HG03159 (cell line): Measurements from ENCODE around the gene BCAS3.

Experiments
- ATAC-seq: cut with Tn5 transposase; IDR thresholded peaks from one replicate; pipeline ENCODE4 v1.9.1; 2021; ENCODE audit warnings: mild to moderate bottlenecking, moderate library complexity; ENCODE audit not compliant: unreplicated experiment

Gene BCAS3

DNA sequence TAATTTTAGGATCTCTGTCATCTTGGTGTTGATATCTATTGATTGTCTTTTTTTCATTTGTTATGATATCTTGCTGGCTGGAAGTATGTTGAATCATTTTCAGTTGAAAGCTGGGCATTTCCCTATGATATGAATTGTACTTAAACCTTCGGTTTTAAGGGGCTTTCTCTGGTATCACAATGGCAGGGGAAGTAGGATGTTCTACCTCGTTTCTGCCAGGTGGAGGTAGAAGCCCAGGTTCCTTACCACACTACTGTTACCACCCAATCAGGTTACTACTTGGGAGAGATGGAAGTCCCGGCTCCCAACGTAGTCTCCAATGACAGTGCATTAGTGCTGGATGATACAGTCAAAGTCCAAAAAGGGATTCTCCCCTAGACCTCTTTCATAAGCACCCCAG lies 440.3 kb downstream of the BCAS3 start:
- ATAC-seq: no peak

DNA sequence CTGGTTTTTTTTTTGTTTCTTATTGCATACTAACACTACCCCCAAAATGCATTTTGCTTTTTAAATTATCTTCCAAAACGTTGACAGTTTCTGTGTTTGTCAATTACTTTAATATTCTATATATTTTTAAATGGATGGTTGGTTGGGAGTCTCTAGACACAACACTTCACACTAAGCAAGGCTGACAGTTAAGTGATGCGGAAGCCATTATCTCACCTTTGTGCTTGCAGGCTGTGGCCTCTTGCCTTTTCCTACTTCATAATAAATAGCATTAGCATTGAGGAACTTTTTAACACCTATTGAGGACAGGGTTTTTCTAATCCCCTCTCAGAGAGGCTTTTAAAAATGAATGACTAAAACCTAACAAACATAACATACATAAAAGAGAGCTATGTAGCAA lies 441.2 kb downstream of the BCAS3 start:
- no peak for ATAC-seq

DNA sequence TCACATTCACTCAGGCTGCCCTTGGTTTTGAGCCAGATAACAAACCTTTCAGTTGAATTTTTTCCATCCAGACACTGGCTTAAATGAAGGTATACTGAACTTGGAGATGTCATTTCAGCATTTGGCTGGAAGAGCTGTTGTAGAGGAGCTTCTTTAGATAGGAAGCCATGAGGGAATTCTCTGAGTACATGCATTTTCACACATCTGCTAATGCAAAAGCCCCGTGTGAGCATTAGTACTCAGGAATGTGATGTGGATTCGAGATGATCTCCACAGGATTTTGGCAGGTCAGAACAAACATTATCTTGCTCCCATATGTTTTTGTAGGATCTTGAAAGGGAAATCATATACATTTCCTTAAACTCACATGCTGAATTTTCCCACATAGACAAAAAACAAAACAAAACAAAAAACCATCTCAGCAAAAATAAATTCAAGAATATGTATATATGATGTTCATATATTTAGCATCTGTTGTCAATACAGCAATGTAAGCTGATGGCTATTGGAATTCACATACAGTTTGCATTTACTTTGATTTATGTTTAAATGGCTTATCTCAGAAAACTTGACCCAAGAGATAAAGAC lies 444.8 kb downstream of the BCAS3 start:
- no peak for ATAC-seq

DNA sequence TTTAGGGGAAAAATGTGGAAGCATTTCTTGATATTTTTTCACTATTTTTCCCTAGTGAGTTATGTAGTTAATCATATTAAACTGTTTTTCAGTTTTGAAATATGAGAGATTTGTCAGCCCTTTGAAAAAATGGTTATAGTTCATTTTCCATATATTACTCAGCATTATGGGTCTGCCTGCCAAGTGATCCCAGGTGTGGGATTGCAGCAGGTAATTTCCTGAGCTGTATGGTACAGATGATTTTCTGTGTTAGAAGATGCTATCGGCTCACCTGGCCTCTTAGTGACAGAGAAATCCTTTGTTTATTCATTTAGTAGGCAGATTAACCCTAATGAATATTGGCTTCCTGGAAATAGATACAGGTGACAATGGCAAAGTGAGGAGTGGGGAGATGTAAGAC lies 446.9 kb downstream of the BCAS3 start:
- ATAC-seq: no peak

DNA sequence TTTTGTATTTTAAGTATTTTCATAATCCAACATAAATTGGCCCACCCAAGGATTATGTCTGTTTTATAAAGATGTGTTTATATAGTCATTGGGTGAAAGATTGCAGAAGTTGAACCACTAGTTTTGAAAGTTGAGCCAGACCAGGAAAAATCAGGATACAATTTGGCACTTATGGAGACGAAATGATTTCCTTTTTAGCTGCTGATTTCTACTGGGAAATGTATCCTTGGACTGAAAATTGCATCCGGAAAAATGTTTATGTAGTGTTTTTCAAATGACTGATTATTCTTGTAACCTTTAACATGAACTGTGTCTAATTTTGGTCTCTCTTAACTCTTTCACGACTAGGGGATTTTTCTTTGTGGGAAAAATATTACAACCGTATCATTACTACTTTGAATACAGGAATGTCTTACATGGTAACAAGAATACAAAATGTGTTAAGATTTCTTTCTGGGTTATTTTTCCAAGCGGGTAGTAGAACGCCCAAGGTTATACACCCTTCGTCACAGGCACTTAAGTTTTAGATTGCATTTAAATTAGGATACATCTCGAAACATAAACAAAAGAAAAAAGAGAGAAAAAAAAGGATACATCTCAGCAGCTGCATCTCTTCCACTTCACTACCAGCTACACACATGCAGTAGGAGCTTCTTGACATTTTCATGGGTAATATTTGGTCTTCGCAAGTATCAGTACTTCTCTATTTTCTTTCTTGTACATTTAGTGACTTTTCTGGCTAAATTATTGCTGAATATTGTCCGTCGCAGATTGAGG lies 449.0 kb downstream of the BCAS3 start:
- no peak for ATAC-seq

DNA sequence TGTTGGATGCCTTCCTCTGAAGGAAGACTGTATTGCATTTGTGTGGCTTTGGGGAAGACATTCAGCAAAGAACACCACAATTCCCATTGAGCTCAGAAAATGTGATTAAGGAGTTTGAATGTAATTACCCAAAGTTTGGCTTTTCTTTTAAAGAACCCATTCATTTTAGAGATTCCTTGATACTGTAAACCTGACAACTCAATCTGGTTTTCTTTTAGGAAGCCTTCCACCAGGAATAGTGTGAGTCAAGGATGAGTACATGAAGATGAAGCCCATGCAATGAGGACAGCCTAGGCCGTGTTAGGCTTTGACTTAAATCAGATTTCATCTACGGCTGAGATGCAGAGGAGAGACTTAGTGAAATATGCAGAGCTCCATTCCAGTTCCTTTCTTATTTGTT lies 450.3 kb downstream of the BCAS3 start:
- no peak for ATAC-seq

DNA sequence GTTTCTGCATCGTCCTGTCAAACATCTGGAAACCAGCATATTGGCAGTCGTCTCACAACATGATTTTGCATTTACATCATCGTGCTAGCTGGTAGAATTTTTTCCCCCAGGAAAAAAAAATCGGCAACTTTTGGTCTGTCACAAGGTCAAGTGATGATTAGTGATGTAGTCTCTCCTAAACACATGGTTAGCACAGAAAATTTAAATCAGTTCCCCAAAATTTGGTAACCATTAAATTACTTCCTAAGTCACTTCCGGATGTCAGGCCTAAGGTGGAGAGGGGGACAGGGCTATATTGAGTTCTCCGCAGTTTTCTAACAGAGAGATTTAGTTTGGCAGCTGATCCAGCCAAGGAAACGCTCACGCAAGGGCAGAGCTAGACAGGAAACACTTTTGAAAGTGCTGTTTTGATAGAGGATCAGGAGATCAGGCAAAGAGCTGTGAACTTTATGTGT lies 451.0 kb downstream of the BCAS3 start:
- no peak for ATAC-seq

DNA sequence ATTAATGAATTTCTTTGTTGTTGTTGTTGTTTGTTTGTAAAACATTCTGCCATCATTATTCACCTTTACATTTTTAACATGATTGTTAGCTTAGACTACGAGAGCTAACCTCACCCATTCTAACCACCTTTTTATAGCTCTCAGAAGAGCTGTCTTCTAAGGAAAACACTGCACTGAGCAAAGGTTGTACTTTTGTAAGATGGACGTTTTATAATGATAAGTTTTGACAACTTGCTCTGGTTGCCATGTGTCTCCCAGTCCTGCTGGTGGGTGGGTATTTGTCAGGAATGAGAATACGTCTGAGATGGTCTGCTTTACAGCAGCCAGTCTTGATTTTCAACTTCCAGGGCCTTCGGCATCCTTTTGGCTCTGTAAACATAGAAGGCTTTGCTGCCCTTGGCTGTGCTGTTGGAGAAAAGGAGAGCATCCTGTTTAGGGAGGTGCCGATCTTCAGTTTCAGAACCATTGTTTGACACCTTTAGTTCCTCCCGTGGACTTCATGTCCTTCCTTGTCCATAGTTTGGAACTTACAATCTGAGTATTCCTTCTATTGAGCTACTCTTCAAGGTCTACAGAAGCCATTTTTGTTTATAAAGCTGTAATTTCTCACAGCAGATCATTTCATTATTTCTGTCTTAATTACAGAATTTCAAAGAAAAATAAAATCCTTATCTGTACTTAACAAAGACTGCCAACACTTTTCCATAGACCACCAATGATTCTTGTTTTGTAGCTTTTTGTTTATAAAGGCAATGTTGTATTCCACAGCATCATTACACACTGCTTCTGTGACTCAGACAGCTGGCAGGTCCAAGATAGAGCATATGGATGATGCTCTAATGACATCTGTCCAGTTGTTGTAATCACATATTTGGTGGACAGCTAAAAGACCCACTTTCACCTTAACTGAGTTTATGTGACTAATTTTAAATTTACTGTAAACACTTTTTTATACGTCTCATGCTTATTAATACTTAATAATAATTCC lies 451.9 kb downstream of the BCAS3 start:
- no peak for ATAC-seq

DNA sequence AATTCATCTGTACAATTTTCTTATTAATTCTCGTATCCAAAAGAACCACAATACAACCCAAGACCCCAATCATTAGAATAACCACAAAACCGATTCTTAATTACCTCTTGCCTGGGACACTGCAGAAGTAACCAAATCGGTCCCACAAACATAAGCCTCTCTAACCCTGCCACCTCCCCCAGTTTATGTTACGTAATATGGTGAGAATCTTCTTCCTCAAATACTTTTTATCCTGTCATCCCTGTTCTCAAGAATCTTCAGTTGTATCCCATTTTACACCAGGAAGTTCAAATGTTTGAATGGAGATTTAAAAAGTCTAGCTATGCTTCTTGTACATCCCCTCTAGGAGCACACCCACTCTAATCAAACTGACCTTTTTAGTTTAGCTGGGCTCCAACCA lies 452.7 kb downstream of the BCAS3 start:
- ATAC-seq: no peak

DNA sequence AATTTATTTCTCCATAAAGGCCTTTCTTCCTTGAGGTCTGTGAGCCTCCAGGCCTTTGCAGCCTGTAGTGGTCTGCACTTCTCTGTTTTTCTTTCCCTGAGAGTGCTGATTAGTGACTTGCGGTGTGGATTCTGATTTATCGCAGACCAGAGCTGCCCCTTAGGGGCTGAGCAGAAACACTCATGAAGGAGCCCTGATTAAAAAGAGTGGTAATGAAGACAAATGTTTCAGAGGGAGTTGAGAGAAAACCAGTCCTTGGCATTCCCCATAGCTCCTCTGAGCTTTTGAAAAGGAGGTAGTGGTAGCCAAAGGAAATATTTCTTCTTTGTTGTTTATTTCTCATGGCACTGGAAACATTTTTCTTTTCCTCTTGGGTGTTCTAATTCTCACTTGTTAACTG lies 453.9 kb downstream of the BCAS3 start:
- ATAC-seq: no peak

DNA sequence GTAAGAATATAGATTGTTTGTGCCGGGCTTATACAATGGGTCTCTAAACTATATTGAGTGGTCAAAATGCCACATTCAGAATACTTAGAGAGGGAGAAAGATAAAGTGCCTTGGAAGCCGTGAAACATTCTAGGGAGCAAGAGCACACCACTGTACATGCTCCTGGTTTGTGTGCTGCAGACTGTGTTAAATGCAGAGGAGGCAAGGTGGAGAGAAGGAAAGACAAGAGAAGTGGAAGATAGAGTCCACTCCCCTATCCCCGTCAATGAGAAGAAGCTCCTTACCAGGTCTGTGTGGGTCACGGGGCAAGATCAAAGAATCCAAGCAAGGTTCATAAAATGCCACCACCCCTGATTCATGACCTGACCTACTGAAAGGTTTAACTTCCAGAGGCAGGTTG lies 454.9 kb downstream of the BCAS3 start:
- no peak for ATAC-seq

DNA sequence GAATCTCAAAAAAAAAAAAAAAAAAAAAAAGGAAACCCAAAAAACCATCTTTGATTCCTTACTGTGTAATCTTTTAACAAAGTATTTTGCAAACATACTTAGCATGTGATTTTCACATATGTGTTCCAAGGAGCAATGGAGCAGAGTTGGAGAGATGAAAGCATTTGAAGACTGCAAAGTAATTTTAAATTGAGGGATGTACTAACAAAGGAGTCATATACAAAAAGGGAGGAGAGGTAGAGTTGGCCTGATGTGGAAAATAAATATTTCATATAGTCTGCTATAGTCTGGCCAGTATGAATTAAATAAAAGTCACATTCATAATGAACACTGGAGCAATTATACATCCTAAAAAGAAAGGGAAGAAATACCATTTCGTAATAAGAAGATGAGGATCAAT lies 456.2 kb downstream of the BCAS3 start:
- ATAC-seq: no peak

DNA sequence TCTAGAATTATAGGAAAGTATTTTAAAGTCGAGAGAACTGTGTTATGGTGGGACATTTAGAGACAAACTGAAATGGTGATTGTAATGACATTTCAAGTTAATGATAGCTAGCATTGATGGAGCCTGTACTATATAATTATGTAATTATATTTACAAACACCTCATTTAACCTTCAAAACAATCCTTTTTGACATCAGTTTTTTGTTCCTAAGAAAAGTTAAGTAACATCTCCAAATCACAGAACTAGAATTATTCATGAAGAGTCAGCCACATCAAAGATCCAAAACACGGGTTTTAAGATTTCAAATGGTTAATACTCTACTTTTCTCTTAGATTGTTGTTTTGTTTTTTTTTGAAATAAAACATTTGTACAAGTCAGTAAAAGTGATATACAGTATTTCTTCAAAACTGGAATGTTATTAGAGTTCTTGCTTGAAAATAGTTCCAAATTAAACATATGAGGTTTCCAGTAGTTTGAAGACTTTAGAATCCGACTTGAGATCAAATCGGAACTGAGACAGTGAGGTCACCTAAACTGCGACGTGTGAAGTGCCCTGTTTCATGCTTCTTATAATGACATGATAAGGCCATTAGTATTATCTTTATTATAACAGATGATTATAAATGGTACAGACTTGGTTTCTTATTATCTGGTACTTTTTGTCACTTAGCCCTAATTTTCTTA lies 457.0 kb downstream of the BCAS3 start:
- no peak for ATAC-seq

DNA sequence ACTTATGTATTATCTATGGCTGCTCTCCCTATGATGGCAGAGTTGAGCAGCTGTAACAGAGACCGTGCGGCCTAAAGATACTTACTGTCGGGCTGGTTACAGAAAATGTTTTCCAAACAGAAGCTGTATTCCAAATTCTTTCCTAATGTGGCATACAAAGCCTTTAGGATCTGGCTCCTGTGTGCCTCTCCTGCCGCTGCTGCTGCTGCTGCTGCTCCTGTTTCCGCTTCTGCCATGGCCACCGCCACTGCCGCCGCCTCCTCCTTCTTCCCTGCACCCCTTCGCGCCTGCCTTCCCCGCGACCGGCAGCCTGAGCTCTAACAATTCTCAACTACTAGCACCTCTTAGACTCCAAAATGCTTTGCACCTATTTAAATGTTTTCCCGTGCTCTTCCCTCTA lies 458.1 kb downstream of the BCAS3 start:
- no peak for ATAC-seq

DNA sequence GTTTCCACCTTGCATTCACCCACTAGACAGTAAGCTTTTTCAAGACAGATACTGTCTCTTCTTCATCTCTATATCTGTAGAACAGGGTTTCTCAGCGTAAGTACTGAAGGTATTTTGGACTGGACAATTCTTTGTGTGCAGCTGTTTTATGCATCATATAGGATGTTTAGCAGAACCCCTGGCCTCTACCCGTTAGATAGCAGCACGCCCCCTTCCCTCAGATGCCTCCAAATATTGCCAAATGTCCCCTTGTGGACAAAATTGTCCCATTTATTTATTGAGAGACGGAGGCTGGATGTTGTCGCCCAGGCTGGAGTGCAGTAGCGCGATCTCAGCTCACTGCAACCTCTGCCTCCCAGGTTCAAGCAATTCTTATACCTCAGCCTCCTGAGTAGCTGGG lies 458.6 kb downstream of the BCAS3 start:
- no peak for ATAC-seq

DNA sequence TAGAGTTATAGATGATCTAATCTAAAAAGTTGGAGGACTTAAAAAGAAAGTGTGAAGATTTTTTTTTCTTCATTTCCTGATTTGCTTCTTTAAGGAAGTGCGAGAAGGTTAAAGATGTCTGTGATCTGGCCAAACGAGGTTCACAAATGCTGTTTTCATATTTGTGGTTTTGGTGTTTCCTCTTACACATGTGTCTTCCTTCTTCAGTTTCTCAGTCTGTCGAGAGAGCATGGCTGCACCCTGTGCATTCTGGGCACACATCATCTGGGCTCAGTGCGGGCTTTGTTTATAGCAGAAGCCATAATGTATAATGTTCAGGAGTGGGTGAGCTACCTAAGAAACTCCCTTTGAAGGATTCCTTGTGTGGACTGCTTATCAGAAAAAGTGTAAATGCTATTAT lies 461.6 kb downstream of the BCAS3 start:
- peak; percentile 97 for ATAC-seq

DNA sequence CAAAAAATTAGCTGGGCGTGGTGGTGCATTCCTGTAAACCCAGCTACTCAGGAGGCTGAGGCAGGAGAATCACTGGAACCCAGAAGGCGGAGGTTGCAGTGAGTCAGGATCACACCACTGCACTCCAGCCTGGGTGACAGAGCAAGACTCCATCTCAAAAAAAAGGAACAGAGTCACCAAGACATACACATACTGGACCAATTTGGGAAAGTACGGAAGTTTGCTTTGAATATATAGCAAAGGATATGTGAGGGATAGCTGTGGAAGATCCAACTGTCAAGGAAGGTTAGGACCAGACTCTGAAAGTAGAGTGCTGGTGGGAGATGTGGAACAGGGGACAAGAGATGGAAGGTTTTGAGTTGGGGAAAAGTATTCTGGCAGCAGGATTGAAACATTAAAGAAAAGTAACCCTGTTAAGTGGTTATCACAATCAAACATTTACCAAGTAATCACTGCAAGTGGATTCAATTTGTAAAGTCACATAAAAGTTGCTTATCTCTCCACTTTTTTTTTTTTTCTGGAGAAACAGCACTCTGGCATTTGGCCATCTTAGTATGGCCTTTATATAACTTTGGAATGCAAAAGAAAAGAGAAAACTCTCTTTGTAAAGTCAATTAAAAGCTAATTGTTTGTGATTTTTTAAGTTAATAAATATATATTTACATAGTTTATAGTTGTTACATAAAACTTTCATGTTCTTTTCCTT lies 462.6 kb downstream of the BCAS3 start:
- ATAC-seq: no peak

DNA sequence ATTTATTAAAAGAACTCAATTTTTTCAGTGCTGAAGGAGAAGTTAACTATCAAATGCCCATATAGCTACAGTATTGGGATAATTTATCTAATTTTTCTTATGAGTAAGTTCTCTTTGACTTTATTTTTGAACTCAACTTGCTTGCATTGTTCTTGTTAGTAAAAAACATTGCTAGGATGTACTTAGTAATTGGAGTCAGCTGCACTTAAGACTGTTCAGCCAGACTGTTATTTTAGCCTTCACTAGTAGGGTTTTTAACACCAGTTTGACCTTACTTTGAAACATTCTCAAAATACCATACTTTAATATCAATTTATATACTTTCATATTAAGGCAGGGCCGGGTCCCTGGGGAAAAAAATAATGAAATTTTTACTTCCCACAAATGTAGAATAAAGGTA lies 465.4 kb downstream of the BCAS3 start:
- ATAC-seq: no peak

DNA sequence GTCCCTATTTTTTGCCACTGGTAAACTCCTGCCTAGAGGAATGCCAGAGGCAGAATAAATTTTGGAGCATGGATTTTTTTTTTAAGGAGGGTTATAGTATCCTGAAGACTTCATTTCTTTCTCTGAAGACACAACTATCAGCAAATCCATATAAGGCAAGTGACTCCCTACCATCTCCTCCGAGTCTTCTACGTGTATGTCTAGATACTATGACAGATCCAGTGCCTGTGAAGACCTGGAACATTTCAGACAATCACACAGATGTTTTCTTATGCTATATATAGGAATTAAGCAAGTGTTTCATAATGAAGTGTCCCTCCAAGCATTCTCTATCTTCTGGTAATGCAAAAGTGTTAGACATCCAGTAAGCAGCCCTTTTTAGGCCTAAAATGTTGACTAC lies 466.5 kb downstream of the BCAS3 start:
- no peak for ATAC-seq
